HG03097 (cell line): ENCODE results near the gene C10orf95.

Experiments
- ATAC-seq: cut with Tn5 transposase; IDR thresholded peaks from one replicate; pipeline ENCODE4 v1.9.1; 2021; ENCODE audit not compliant: unreplicated experiment, low FRiP score

C10orf95 gene

GRCh38 chr10:102435529-102436233 lies 15.7 kb downstream of the C10orf95 start:
- no peak for ATAC-seq

GRCh38 chr10:102435133-102435497 lies 16.2 kb downstream of the C10orf95 start:
- no peak for ATAC-seq

- ATAC-seq: no peak
Observed at GRCh38 chr10:102434394-102435132, 16.8 kb downstream of the C10orf95 start.

- no peak for ATAC-seq
Observed at GRCh38 chr10:102433619-102434046, 17.7 kb downstream of the C10orf95 start.

GRCh38 chr10:102432162-102432950 lies 19.0 kb downstream of the C10orf95 start, which contains the start of gene CUEDC2:
TSS of gene CUEDC2 (minus strand) at chr10:102432574. CDS start at chr10:102425188, 7,386 bp downstream.
- peak; percentile 79 for ATAC-seq

- no peak for ATAC-seq
Observed at GRCh38 chr10:102431452-102432124, 19.8 kb downstream of the C10orf95 start.

- ATAC-seq: no peak
Observed at GRCh38 chr10:102429468-102429867, 21.9 kb downstream of the C10orf95 start.

GRCh38 chr10:102426803-102427287 lies 24.5 kb downstream of the C10orf95 start:
- no peak for ATAC-seq

- ATAC-seq: no peak
Observed at GRCh38 chr10:102425444-102425843, 25.9 kb downstream of the C10orf95 start.

- no peak for ATAC-seq
Observed at GRCh38 chr10:102424916-102425315, 26.4 kb downstream of the C10orf95 start.

- ATAC-seq: no peak
Observed at GRCh38 chr10:102424145-102424544, 27.2 kb downstream of the C10orf95 start.

- no peak for ATAC-seq
Observed at GRCh38 chr10:102423372-102423968, 27.9 kb downstream of the C10orf95 start.

GRCh38 chr10:102422545-102423129 lies 28.7 kb downstream of the C10orf95 start:
- ATAC-seq: no peak

GRCh38 chr10:102421757-102422512 lies 29.4 kb downstream of the C10orf95 start:
- ATAC-seq: no peak

- peak; percentile 2 for ATAC-seq
Observed at GRCh38 chr10:102421507-102421756, 29.9 kb downstream of the C10orf95 start.

- ATAC-seq: peak; percentile 61
Observed at GRCh38 chr10:102420714-102421506, 30.4 kb downstream of the C10orf95 start, which contains the start of gene FBXL15. TSS of gene FBXL15 (plus strand) at chr10:102420836. CDS start at chr10:102421130, 294 bp downstream.

GRCh38 chr10:102420181-102420713 lies 31.1 kb downstream of the C10orf95 start:
- ATAC-seq: no peak
